ENCODE measurements around the gene PAK6.

Gene PAK6

GRCh38 chr15:40247406-40247971, 8.6 kb downstream of the PAK6 start:
- no peak for DNase-seq
- Histone ChIP-seq H3K4me3 (ENCODE audit: low read depth, low read length) (no peak overlapping the region), H3K27ac (no peak overlapping the region), H3K9me3 (ENCODE audit: severe bottlenecking) (no peaks in the 10 kb centered on the region), H3K36me3 (no peaks in the 10 kb centered on the region), H3K27me3 (ENCODE audit: insufficient read depth, low read depth, severe bottlenecking) (no peaks in the 10 kb centered on the region)
- no peak for TF ChIP-seq CTCF (IDR thresholded peaks at IDR 0.05; ENCODE audit: low read depth, low read length)

GRCh38 chr15:40248006-40248783, 9.3 kb downstream of the PAK6 start:
- H3K9me3 ChIP-seq (ENCODE audit: severe bottlenecking), result no peaks in the 10 kb centered on the region
- TF ChIP-seq CTCF (IDR thresholded peaks at IDR 0.05; ENCODE audit: low read depth, low read length), result no peak
- H3K4me3 ChIP-seq (ENCODE audit: low read depth, low read length), result no peak overlapping the region
- H3K27ac ChIP-seq, result no peak overlapping the region
- no peak for DNase-seq
- H3K27me3 ChIP-seq (ENCODE audit: insufficient read depth, low read depth, severe bottlenecking), result no peaks in the 10 kb centered on the region
- H3K36me3 ChIP-seq, result no peaks in the 10 kb centered on the region

GRCh38 chr15:40249477-40250303, 10.8 kb downstream of the PAK6 start:
- Histone ChIP-seq H3K27ac (no peak overlapping the region), H3K9me3 (ENCODE audit: severe bottlenecking) (no peaks in the 10 kb centered on the region), H3K27me3 (ENCODE audit: insufficient read depth, low read depth, severe bottlenecking) (no peaks in the 10 kb centered on the region), H3K36me3 (no peaks in the 10 kb centered on the region), H3K4me3 (ENCODE audit: low read depth, low read length) (no peak overlapping the region)
- no peak for TF ChIP-seq CTCF (IDR thresholded peaks at IDR 0.05; ENCODE audit: low read depth, low read length)
- no peak for DNase-seq

- no peaks in the 10 kb centered on the region for H3K36me3 ChIP-seq
- no peak overlapping the region for H3K4me3 ChIP-seq (ENCODE audit: low read depth, low read length)
- no peak for DNase-seq
- no peak overlapping the region for H3K27ac ChIP-seq
- TF ChIP-seq CTCF (IDR thresholded peaks at IDR 0.05; ENCODE audit: low read depth, low read length), result no peak
- no peaks in the 10 kb centered on the region for H3K9me3 ChIP-seq (ENCODE audit: severe bottlenecking)
- no peaks in the 10 kb centered on the region for H3K27me3 ChIP-seq (ENCODE audit: insufficient read depth, low read depth, severe bottlenecking)
Observed at GRCh38 chr15:40250304-40250656, 11.4 kb downstream of the PAK6 start.

GRCh38 chr15:40250771-40251483, 12.1 kb downstream of the PAK6 start:
- H3K36me3 ChIP-seq, result no peaks in the 10 kb centered on the region
- no peaks in the 10 kb centered on the region for H3K9me3 ChIP-seq (ENCODE audit: severe bottlenecking)
- H3K27me3 ChIP-seq (ENCODE audit: insufficient read depth, low read depth, severe bottlenecking), result no peaks in the 10 kb centered on the region
- H3K27ac ChIP-seq, result no peak overlapping the region
- H3K4me3 ChIP-seq (ENCODE audit: low read depth, low read length), result no peak overlapping the region
- no peak for DNase-seq
- TF ChIP-seq CTCF (IDR thresholded peaks at IDR 0.05; ENCODE audit: low read depth, low read length), result no peak; the same call in 1 of the 2 replicates

Measured in WERI-Rb-1 (cell line).